ENCODE data around the gene ZNF202. TPM values are rescaled to one million over a fixed set of nuclear protein-coding genes. Genes with fewer than 3 reads are reported as not detected.

ZNF202 gene
- total RNA-seq, 4 donors from 2014 or later, result 3.6 to 10.4 (median 6.4) TPM

DNA sequence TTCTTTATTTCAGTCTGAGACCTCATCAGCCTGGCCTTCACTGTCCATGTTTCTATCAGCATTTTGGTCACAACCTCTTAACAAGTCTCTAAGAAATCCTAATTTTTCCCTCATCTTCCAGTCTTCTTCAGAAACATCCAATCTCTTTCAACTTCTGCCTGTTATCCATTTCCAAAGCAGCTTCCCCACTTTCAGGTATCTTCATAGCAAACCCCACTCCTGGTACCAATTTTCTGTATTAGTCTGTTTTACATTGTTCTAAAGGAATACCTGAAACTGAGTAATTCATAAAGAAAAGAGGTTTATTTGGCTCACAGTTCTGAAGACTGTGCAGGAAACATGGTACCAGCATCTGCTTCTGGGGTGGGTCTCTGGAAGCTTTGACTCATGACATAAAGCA, 21.0 kb upstream of the ZNF202 start:
- Histone ChIP-seq H3K27ac (no peak overlapping the region), H3K27me3 (no peaks in the 10 kb centered on the region), H3K4me1 (no peaks in the 10 kb centered on the region), H3K4me3 (no peak overlapping the region), H3K36me3 (no peaks in the 10 kb centered on the region), H3K9me3 (peaks cover 0 to 22% (median 0%) of the 10 kb centered on the region in 3 donors)
- no peak for ATAC-seq
- TF ChIP-seq, protein P1, sequence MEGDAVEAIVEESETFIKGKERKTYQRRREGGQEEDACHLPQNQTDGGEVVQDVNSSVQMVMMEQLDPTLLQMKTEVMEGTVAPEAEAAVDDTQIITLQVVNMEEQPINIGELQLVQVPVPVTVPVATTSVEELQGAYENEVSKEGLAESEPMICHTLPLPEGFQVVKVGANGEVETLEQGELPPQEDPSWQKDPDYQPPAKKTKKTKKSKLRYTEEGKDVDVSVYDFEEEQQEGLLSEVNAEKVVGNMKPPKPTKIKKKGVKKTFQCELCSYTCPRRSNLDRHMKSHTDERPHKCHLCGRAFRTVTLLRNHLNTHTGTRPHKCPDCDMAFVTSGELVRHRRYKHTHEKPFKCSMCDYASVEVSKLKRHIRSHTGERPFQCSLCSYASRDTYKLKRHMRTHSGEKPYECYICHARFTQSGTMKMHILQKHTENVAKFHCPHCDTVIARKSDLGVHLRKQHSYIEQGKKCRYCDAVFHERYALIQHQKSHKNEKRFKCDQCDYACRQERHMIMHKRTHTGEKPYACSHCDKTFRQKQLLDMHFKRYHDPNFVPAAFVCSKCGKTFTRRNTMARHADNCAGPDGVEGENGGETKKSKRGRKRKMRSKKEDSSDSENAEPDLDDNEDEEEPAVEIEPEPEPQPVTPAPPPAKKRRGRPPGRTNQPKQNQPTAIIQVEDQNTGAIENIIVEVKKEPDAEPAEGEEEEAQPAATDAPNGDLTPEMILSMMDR (IDR thresholded peaks at IDR 0.05), result no peak
- TF ChIP-seq POLR2A (IDR thresholded peaks at IDR 0.05), result no peak

DNA sequence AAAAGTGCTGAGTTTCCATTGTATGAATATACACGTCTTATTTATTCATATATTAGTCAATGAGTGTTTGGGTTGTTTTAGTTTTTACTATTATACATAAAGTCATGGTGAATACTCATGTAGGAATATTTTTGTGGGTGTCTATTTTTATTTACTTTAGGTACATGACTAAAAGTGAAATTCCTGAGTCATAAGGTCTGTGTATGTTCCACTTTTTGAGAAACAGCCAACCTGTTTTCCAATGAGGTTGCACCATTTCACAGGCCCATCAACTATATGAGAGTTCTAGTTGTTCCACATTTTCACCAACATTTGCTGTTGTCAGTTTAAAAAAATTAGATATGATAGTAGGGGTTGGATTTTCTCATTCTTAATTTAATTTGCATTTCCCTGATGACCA, 19.4 kb upstream of the ZNF202 start:
- no peak for ATAC-seq
- Histone ChIP-seq H3K36me3 (no peaks in the 10 kb centered on the region), H3K4me3 (no peak overlapping the region), H3K27me3 (no peaks in the 10 kb centered on the region), H3K4me1 (no peaks in the 10 kb centered on the region), H3K9me3 (peaks cover 0 to 22% (median 0%) of the 10 kb centered on the region in 3 donors), H3K27ac (no peak overlapping the region)
- TF ChIP-seq POLR2AphosphoS5 (IDR thresholded peaks at IDR 0.05) (no peak), POLR2A (IDR thresholded peaks at IDR 0.05) (no peak), EP300 (IDR thresholded peaks at IDR 0.05) (no peak)
- TF ChIP-seq, protein P1 (IDR thresholded peaks at IDR 0.05), result no peak
- WGBS, 2 donors (ENCODE audit: low coverage in 1 of 2), result 78 to 85% methylated on average over 1 of the region's 1 CpG

DNA sequence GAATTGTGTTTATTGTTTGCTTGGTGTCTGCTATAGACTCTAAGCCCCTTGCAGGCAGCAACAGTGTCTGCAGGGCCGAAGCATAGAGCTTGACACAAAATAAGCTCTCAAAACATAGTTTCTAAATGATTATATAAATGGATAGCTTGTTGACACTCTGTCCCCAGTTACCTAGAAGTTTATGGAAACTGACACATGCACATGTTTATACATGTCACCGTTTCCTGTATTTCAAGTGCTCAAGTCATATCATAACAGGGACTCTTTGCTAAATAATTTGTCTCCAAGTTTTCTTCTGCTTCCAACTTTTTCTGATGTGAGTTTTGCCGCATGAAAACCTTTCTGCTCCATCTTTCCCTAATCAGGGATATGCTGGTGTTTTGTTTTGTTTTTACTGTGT, 16.5 kb upstream of the ZNF202 start:
- TF ChIP-seq EP300 (IDR thresholded peaks at IDR 0.05), result no peak
- no peak for TF ChIP-seq POLR2A (IDR thresholded peaks at IDR 0.05)
- no peak for TF ChIP-seq POLR2AphosphoS5 (IDR thresholded peaks at IDR 0.05)
- TF ChIP-seq, protein P1 (IDR thresholded peaks at IDR 0.05), result no peak
- no peak overlapping the region for H3K4me3 ChIP-seq
- no peaks in the 10 kb centered on the region for H3K27me3 ChIP-seq
- ATAC-seq, result no peak
- H3K9me3 ChIP-seq, result peaks cover 0 to 17% (median 0%) of the 10 kb centered on the region in 3 donors
- H3K4me1 ChIP-seq, result no peaks in the 10 kb centered on the region
- WGBS, 2 donors (ENCODE audit: low coverage in 1 of 2), result 52 to 63% methylated on average over 3 of the region's 3 CpGs
- H3K36me3 ChIP-seq, result no peaks in the 10 kb centered on the region
- no peak overlapping the region for H3K27ac ChIP-seq

DNA sequence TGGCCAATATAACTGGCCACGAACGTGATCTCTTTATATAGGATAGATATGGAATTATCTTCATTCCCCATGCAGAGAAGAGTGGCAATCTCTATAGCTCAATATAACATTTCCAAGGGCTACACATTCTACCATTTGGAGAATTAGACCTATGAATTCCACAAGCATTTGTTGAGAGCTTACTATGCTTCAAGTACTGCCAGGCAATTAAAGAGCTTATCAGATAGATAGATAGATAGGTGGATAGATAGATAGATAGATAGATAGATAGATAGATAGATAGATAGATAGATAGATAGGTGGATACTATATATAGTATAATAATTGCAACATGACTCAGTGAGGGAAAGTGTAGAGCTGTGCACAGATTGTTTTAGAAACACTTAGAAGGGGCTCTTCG, 14.4 kb upstream of the ZNF202 start:
- H3K27ac ChIP-seq, result no peak overlapping the region
- peaks cover 6% of the 10 kb centered on the region for H3K27me3 ChIP-seq
- H3K4me1 ChIP-seq, result no peaks in the 10 kb centered on the region
- H3K36me3 ChIP-seq, result no peaks in the 10 kb centered on the region
- TF ChIP-seq POLR2A (IDR thresholded peaks at IDR 0.05), result no peak
- TF ChIP-seq, protein P1 (IDR thresholded peaks at IDR 0.05), result no peak
- no peak for TF ChIP-seq EP300 (IDR thresholded peaks at IDR 0.05)
- TF ChIP-seq POLR2AphosphoS5 (IDR thresholded peaks at IDR 0.05), result no peak
- H3K9me3 ChIP-seq, result no peaks in the 10 kb centered on the region
- H3K4me3 ChIP-seq, result no peak overlapping the region
- no peak for ATAC-seq
- 91% methylated on average over 3 of the region's 3 CpGs; no CpG with 5 or more reads in 1 of the 2 donors for WGBS, 2 donors (ENCODE audit: low coverage in 1 of 2)

DNA sequence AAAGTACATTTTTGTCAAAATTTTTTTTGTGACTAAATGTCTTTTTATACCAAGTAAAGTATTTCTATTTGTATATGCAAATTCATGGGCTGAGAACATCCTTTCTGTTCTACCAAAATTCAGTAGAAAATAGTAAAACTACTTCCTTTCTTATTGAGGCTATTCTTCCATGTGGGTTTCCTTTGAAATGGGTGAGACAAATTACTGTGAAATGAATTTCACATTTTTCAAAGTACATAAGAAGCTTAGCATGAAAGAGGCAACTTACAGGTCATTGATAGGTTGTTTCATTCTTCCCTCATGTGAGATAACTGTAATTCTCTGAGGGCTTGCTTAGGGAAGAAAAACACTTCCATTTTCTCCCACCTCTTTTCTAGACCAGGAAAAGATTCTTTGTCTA, 13.9 kb upstream of the ZNF202 start:
- peaks cover 6% of the 10 kb centered on the region for H3K27me3 ChIP-seq
- no peak overlapping the region for H3K4me3 ChIP-seq
- H3K4me1 ChIP-seq, result no peaks in the 10 kb centered on the region
- H3K9me3 ChIP-seq, result no peaks in the 10 kb centered on the region
- H3K36me3 ChIP-seq, result no peaks in the 10 kb centered on the region
- H3K27ac ChIP-seq, result no peak overlapping the region
- ATAC-seq, result no peak
- TF ChIP-seq EP300 (IDR thresholded peaks at IDR 0.05) (no peak), POLR2A (IDR thresholded peaks at IDR 0.05) (no peak), POLR2AphosphoS5 (IDR thresholded peaks at IDR 0.05) (no peak)
- TF ChIP-seq, protein P1 (IDR thresholded peaks at IDR 0.05), result no peak

All from gastroesophageal sphincter (tissue), 4 donors.